SK-N-MC (cell line): ENCODE results near the gene EIF2S3.

ENCODE experiments used
- DNase-seq: peaks from one replicate; pipeline ENCODE4 v3.0.0-alpha.2; 2011; ENCODE audit warnings: low read depth, low spot score
- H3K27ac ChIP-seq: fragments of 200-600 bp; sonication (generic); 2 replicates; pipeline ENCODE4 v1.5.1; 2016; ENCODE audit warnings: mixed run types
- H3K36me3 ChIP-seq: fragments of 200-600 bp; sonication (generic); 2 replicates; pipeline ENCODE4 v1.6.1; 2017; ENCODE audit warnings: antibody characterized with exemption, low read length, mixed read lengths; ENCODE audit not compliant: insufficient read depth
- H3K4me3 ChIP-seq: fragments of 200-600 bp; sonication (generic); 2 replicates; pipeline ENCODE4 v1.5.1; 2016
- H3K9ac ChIP-seq: fragments of 200-600 bp; sonication (generic); 2 replicates; pipeline ENCODE4 v1.8.0; 2017; ENCODE audit warnings: mixed run types, mixed read lengths; ENCODE audit not compliant: insufficient read length
- H3K9me3 ChIP-seq: fragments of 200-600 bp; sonication (generic); 2 replicates; pipeline ENCODE4 v1.6.1; 2017; ENCODE audit warnings: low read depth, mild to moderate bottlenecking, antibody characterized with exemption, low read length, moderate library complexity, mixed read lengths
- EZH2 ChIP-seq: fragments of 200-600 bp; sonication (generic); IDR thresholded peaks from one replicate; pipeline ENCODE4 v1.6.1; 2017; ENCODE audit warnings: antibody characterized with exemption
- FOXP2 ChIP-seq: optimal IDR thresholded peaks from 2 replicates; pipeline ENCODE3; 2011; ENCODE audit warnings: mild to moderate bottlenecking, moderate library complexity; ENCODE audit not compliant: insufficient read depth; ENCODE audit errors: extremely low read length, control extremely low read depth
- POLR2AphosphoS5 ChIP-seq: IDR thresholded peaks from 2 replicates; pipeline ENCODE4 v1.6.1; 2012; ENCODE audit warnings: mild to moderate bottlenecking, low read depth, low read length, borderline replicate concordance

The EIF2S3 gene

DNA sequence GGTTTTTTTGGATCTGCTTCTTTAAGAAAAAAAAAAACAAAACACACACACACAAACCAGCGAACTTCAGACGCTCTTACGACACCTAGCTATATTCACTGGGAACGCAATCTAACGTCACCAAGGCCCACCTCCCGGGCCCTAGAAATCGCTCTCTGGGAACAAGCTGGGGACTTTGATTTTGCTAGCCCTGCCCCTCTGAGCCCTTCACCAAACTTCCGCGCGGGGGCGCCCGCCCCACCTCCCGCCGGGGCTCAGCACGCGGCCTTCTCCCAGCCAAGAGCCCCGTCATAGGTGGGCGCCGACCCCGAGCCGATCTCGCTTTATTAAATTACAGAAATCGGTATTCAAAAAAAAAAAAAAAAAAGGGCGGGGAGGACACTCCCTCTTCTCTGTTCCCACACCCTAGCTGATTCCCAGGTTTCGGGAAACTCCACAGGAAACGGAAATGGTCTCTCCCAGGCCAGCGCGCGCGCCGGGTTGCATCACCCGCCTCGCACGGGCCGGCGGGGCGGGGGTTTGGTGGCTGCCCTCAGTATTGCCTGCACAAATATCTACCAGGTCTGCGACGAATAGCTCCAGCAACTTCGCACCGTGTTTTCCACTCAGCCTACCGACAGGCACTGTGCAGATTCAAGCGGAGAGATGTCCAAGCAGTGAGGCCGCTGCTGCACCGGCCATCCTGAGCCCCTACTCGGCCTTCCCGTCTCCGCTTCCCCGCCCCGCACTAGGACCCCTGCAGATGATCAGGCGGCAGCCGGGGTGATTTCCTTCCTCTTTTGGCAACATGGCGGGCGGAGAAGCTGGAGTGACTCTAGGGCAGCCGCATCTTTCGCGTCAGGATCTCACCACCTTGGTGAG is at the start of gene EIF2S3:
EIF2S3 (plus strand) TSS at position 775 of the 861 bp plus-strand sequence; CDS start at position 788, 13 bp downstream.
- Histone ChIP-seq H3K9ac (no peak within 1 kb of the TSS), H3K27ac (peak within 1 kb of the TSS; percentile 96), H3K4me3 (no peak within 1 kb of the TSS), H3K36me3 (peaks cover 21% of the 10 kb centered on the region), H3K9me3 (no peaks in the 10 kb centered on the region)
- DNase-seq = peak; percentile 97
- TF ChIP-seq POLR2AphosphoS5 = peak; percentile 87
- TF ChIP-seq EZH2 = no peak
- TF ChIP-seq FOXP2 = no peak

DNA sequence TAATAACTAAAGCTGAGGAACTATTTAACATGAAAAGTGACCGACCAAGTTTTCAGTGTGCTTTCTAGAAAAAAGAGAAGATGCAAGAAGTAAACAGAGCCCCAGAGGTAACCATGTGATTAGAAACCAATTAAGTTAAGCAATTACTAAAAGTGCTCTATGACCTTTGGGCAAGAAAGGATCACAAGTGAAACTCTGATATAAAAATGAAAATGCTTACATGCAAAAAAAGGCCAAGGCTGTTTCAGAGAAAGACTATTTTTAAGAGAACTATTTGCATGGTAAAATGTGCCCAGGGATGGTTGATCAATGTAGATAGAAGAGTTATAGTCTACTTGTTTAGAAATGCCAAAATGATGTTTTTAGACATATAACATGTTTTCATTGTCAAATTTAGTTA is 49.7 kb upstream of the EIF2S3 start:
- no peak for DNase-seq
- no peak for TF ChIP-seq EZH2
- no peak for TF ChIP-seq POLR2AphosphoS5
- TF ChIP-seq FOXP2 = no peak
- H3K36me3 ChIP-seq = peaks cover 21% of the 10 kb centered on the region
- H3K9ac ChIP-seq = no peak overlapping the region
- H3K27ac ChIP-seq = no peak overlapping the region
- no peak overlapping the region for H3K4me3 ChIP-seq
- no peaks in the 10 kb centered on the region for H3K9me3 ChIP-seq

DNA sequence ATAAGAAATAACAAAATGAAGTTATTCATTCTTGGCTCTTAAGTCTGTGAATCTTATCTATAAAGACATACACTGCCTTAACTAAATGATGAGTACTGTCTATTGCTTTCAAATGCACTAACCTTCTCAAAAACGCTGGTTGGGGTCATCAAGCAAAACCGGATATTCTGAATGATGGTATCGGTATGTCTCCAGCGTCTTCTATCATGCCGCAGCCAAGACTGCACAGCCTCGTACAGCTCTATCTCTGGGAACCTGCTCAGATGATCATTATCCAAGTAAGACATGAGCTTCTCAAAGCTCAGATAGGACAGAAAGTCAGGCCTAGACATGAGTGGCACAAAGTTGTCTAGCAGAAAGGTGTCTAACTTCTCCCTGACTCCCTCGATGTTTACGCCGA is 48.9 kb upstream of the EIF2S3 start:
- Histone ChIP-seq H3K9ac (no peak overlapping the region), H3K36me3 (peaks cover 16% of the 10 kb centered on the region), H3K4me3 (no peak overlapping the region), H3K9me3 (no peaks in the 10 kb centered on the region), H3K27ac (no peak overlapping the region)
- TF ChIP-seq POLR2AphosphoS5 (no peak), EZH2 (no peak), FOXP2 (no peak)
- no peak for DNase-seq

DNA sequence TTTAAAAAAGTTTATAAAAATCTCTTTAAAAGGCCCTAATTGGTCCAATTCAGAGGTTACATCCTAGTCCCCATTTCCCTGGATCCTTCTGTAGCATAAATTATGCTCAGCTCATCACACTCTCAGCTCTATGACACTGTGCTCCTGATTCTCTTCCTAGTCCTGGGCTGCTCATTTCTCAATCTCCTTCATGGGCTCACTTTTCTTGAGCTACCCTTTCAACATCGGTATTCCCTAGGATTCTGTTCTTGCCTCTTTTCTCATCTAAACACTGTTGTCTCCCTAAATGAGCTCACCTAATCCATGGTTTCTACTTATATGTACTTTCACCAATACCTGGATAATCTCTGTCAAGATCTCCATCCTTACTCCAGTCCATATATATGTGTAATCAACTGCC is 42.5 kb upstream of the EIF2S3 start:
- no peak overlapping the region for H3K4me3 ChIP-seq
- no peaks in the 10 kb centered on the region for H3K36me3 ChIP-seq
- no peaks in the 10 kb centered on the region for H3K9me3 ChIP-seq
- no peak for DNase-seq
- TF ChIP-seq FOXP2 (no peak), POLR2AphosphoS5 (no peak), EZH2 (no peak)
- no peak overlapping the region for H3K27ac ChIP-seq
- no peak overlapping the region for H3K9ac ChIP-seq

DNA sequence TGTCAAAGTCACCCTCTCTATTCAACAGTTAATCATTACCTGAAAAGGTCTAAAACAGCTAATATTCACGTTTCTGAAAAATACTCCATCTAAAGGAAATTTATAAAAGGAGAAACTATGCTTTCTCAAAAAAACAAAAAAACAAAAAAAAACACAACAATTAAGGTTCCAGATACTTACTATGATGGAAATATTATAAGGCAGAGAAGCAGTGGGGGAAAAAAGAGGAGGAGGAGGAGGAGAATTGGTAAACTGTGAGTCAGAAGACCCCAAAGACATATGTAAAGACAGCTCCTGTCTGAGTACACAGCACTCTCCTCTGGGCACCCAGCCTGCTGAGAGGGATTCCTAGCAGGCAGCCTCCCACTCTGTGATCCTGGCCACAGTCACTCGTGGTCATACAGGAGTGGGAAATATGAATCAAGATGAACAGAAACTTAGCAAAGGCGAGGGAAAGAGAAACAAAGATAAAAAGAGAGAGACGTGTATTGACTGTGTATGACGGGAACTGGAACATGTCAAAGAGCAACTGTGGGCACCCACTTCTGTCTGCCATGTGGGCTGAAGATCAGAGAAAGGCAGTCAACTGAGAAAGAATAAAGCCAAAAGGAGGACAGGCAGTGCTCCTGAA is 40.3 kb upstream of the EIF2S3 start:
- no peak overlapping the region for H3K9ac ChIP-seq
- no peaks in the 10 kb centered on the region for H3K9me3 ChIP-seq
- no peaks in the 10 kb centered on the region; the same call in 1 of the 2 replicates for H3K36me3 ChIP-seq
- no peak for TF ChIP-seq EZH2
- TF ChIP-seq FOXP2 = no peak
- no peak for TF ChIP-seq POLR2AphosphoS5
- DNase-seq = no peak
- H3K4me3 ChIP-seq = no peak overlapping the region
- H3K27ac ChIP-seq = no peak overlapping the region

DNA sequence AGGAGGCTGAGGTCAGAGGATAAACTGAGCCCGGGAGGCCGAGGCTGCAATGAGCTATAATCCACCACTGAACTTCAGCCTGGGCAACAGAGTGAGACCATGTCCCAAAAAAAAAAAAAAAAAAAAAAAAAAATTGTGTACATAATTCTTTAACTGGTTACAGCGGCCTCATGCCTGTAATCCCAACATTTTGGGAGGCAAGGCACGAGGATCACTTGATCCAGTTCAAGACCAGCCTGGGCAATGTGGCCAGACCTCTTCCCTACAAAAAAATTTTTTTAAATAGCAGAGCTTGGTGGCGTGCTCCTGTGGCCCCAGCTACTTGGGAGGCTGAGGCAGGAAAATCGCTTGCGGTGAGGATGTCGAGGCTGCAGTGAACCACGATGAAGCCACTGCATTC is 37.1 kb upstream of the EIF2S3 start:
- H3K9me3 ChIP-seq = no peaks in the 10 kb centered on the region
- no peak overlapping the region for H3K4me3 ChIP-seq
- no peak overlapping the region for H3K9ac ChIP-seq
- H3K27ac ChIP-seq = no peak overlapping the region
- H3K36me3 ChIP-seq = no peaks in the 10 kb centered on the region; the same call in 1 of the 2 replicates
- DNase-seq = no peak
- TF ChIP-seq POLR2AphosphoS5 = no peak

DNA sequence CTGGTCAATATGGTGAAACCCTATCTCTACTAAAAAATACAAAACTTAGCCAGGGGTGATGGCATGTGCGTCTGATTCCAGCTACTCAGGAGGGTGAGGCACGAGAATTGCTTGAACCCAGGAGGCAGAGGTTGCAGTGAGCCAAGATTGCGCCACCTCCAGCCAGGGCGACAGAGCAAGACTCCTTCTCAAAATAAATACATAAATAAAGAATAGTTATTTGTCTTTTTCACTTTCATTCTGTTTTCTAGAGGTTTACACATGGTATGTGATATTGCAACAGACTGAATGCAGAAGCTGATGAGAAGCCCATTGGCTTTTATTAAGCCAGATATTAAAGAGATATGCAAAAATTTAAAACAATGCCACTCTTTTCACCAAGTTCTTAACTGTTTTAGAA is 35.9 kb upstream of the EIF2S3 start:
- Histone ChIP-seq H3K4me3 (no peak overlapping the region), H3K9ac (no peak overlapping the region), H3K9me3 (no peaks in the 10 kb centered on the region), H3K27ac (no peak overlapping the region), H3K36me3 (no peaks in the 10 kb centered on the region; the same call in 1 of the 2 replicates)
- DNase-seq = no peak
- TF ChIP-seq FOXP2 (no peak), POLR2AphosphoS5 (no peak), EZH2 (no peak)

DNA sequence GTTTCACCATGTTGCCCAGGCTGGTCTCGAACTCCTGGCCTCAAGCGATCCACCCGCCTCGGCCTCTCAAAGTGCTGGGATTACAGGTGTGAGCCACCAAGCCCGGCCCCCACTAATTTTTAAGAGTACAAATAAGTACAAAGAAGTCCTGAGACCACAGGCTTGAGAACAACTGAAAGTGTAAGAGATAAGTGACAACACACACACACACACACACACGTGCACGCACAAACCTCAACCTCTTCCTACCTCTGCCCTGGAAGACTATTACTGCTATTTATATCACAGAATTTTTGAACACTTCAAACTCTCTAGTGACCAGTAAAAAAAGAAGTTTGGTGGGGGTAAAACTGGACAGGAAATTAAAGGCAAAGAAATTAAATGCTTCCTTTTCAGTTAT is 35.3 kb upstream of the EIF2S3 start:
- no peaks in the 10 kb centered on the region for H3K9me3 ChIP-seq
- TF ChIP-seq POLR2AphosphoS5 (no peak), FOXP2 (no peak), EZH2 (no peak)
- no peaks in the 10 kb centered on the region; the same call in 1 of the 2 replicates for H3K36me3 ChIP-seq
- H3K27ac ChIP-seq = no peak overlapping the region
- no peak overlapping the region for H3K4me3 ChIP-seq
- no peak for DNase-seq
- no peak overlapping the region for H3K9ac ChIP-seq
